ENCODE measurements around the gene USH2A.

USH2A gene

GRCh38 chr1:215868500-215868899 is 554.7 kb downstream of the USH2A start:
- DNase-seq (ENCODE audit: low read depth in 2 of 2): no peak

- no peak for DNase-seq (ENCODE audit: low read depth in 2 of 2)
Observed at GRCh38 chr1:215865060-215865459, 558.2 kb downstream of the USH2A start.

DNA sequence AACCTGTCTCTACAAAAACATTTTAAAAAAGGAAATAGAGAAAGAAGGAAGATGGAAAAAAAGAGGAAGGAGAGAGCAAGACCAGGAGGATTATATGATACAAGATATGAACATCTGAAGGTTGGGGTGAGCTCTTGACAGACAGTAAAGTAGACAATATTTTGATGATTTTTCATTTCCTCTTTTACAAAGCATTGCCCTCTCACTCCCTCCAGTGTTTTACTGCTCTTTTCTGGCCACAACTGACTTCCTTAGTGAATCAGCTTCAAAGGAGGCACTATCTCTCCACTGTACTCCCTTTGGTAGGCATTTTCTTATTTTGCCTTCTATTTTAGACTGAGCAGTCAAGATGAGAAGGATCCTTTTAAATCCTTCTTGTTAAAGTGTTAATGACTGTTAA is 559.5 kb downstream of the USH2A start:
- no peak for DNase-seq (ENCODE audit: low read depth in 2 of 2)

DNA sequence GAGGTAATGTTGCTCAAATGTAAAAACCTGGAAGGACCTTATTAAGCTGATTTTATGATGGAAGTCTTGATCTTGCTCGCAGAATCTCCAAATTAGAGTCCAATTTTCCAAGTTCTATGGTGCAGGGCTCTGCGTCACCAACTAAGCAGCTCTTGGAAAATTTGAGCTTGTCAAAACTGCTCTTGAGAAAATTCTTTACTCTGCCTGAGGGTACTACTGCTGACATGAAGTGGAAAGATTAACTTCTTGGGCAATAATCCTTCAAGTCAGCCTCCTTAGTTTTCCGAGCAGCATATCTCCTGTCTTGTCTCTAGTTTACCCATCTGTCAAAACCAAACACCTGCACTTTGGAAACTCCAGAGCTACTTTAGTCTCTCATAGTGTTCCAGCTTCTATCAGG is 562.4 kb downstream of the USH2A start:
- no peak for DNase-seq (ENCODE audit: low read depth in 2 of 2)

GRCh38 chr1:215857317-215857716 is 565.9 kb downstream of the USH2A start:
- no peak for DNase-seq (ENCODE audit: low read depth in 2 of 2)

- DNase-seq (ENCODE audit: low read depth in 2 of 2): no peak
Observed at GRCh38 chr1:215845234-215845891, 577.9 kb downstream of the USH2A start.

DNA sequence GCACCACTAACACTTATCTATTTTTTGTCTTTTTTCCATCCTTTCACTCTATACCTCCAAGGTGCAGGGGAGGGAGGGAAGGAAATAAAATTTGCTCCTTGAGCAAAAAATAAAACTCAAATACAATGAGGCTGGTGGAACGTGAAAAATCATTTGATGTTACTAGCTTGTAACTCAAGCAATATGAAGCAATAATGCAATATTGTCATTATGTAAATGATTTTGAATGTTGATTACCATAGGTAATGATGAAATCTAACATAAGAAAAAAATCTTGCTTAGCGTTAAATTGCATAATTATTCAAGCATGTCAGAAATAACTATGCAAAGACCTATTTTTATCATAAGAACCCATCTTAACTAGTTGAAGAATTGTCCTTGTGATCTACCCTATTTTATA is 578.5 kb downstream of the USH2A start:
- DNase-seq (ENCODE audit: low read depth in 2 of 2): no peak

- DNase-seq (ENCODE audit: low read depth in 2 of 2): no peak
Observed at GRCh38 chr1:215844266-215844665, 579.0 kb downstream of the USH2A start.

- no peak for DNase-seq (ENCODE audit: low read depth in 2 of 2)
Observed at GRCh38 chr1:215842905-215843304, 580.3 kb downstream of the USH2A start.

DNA sequence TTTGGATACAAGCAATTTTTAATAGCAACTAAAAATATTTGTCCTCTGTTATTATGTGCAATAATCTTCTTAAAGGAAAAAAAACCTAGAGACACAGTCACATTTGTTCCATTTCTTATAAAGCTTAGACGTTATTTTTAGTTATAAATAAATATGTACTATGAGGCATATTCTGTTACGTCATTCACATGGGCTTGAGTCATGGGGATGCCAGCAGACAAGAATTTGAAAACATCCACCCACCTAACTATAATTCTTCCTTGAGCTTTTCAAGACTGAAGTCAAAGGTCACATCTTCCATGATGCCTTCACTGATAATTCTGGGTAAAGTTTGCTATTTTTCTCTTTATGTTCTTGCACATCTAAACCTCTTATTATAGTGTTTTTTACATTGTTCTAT is 587.3 kb downstream of the USH2A start:
- no peak for DNase-seq (ENCODE audit: low read depth in 2 of 2)

DNA sequence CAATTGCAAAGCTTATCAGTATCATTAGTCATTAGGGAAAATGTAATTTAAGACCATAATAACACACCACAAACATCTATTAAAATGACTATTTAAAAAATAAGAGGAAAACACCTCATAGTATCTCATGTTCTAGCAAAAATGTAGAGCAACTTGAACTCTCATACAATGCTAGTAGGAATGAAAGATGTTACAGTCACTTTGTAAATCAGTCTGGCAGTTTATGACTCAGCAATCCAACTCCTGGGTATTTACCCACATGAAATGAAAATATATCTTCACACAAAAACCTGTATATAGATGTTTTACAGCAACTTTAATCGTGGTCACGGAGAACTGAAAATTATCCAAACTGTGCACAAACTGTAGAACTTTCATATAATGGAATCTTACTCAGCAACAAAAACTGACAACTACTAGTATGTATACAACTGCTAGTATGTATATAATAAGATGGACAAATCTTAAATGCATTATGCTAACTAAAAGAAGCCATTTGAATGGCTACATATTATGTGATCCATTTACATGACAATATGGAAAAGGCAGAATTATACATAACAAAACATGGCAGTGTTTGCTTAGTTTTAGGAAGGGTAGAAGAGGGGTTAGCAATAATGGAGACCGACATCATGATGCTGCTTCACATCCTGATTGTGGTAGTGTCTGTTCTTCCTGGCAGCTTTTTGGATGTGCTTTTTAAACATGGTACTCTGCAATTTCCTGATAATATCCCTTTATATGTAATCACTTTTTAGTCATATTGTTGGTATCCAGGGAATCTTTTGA is 589.1 kb downstream of the USH2A start:
- DNase-seq (ENCODE audit: low read depth in 2 of 2): no peak

DNA sequence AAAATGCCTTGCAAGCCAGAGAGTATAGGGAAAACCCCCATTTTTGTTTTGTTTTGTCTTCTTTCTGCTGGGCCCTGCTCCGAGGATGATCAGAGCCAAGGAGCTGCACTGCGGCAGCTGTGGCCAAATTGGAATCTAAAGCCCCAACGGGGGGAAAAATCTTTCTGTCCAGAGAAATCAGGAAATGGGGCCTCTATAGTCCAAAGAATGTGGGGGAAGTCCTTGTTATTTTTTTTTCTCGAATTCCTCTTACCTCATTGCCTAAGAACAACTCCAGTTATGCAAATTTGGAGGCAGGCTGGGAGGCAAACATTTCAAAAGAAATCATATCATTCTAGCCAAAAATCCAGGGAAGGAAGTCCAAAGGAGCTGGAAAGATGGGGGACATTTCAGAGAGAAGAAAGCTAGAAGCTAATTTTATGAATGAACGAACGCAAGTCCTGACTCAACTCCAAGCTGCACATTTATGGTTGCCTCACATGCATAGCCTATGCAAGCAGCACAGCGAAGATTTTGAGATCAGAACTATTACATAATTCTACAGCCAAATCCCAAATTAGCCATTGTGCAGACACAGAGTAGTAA is 592.9 kb downstream of the USH2A start:
- DNase-seq (ENCODE audit: low read depth in 2 of 2): no peak

GRCh38 chr1:215825056-215825455 is 598.2 kb downstream of the USH2A start:
- no peak for DNase-seq (ENCODE audit: low read depth in 2 of 2)

DNA sequence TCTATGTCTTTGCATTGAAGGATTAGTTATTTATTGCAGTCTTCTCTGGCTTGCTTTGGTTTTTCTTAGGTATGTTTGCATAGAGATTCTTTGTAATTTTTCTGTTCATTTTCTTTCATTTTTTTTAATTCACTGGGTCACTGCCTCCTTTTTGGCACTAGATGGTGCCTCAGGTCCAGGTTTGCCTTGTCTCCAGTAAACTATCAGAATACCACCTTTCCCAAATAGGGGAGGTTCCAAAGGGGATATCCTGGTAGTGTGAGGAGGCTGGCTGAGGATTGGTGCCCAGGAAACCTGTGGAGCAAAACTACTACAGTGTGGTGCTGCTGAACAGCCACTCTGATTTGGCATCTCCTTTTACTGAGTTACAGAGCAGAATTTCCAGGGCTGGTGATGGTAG is 599.0 kb downstream of the USH2A start:
- no peak for DNase-seq (ENCODE audit: low read depth in 2 of 2)

DNA sequence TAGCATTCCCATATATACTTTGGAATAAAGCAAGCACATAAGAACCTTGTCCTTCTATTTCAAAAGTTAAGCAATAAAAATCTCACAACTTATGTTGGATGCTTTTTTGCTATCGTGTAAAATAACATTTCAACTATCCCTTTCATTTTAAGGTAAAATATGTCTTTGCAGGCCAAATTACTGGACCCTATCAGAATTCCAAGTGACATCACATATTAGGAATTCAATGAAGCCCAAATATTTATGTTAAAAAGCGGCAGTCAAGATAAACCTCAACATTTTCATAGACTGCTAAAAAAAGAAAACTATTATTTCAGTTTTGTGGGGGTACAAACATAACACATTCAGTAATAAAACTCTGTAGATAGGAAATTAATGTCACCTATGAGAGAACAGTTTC is 604.1 kb downstream of the USH2A start:
- no peak for DNase-seq (ENCODE audit: low read depth in 2 of 2)

- DNase-seq (ENCODE audit: low read depth in 2 of 2): no peak
Observed at GRCh38 chr1:215807911-215808436, 615.3 kb downstream of the USH2A start.

GRCh38 chr1:215807218-215807617 is 616.0 kb downstream of the USH2A start:
- DNase-seq (ENCODE audit: low read depth in 2 of 2): no peak

GRCh38 chr1:215797859-215798258 is 625.4 kb downstream of the USH2A start:
- no peak for DNase-seq (ENCODE audit: low read depth in 2 of 2)

DNA sequence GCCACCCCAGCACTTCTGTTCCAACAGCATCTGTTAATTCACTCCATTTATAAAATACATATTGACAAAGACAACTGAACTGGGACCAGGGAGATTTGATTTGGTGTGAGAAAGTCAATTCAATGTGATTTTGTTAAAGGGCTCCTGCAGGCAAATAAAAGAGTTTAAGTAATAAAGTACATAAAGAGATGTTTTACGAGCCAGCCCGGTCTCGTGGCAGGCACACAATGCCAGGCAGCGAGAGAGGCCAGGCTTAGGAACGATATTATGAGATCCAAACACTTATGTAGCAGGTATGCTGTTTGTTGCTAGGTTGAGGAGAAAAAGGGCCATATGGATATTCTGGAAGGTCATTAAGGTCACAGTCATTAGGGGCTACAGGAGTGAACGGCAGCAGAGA is 629.1 kb downstream of the USH2A start:
- DNase-seq (ENCODE audit: low read depth in 2 of 2): no peak

DNA sequence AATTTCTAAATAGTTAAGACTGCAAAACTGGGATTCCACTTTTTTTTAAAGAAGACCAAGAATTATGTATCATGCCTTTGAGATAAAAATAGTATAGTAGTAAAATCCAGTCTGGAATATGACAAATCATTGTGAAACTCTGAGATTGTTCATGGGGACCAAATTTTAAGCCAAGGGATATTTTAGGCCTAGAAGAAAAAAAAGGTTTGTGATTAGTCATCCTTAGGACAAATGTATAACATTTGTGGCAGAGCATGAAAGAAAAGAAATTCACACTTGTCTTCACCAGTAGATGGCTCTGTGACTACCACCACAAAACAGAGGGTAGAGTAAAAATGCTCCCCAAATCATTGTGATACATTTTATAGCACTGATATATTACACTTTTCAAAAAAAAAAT is 630.1 kb downstream of the USH2A start:
- DNase-seq (ENCODE audit: low read depth in 2 of 2): no peak

GRCh38 chr1:215792446-215792845 is 630.8 kb downstream of the USH2A start:
- DNase-seq (ENCODE audit: low read depth in 2 of 2): no peak

GRCh38 chr1:215789981-215790380 is 633.3 kb downstream of the USH2A start:
- no peak for DNase-seq (ENCODE audit: low read depth in 2 of 2)

- DNase-seq (ENCODE audit: low read depth in 2 of 2): no peak
Observed at GRCh38 chr1:215786997-215787396, 636.3 kb downstream of the USH2A start.
